MM.1S (cell line): ENCODE results near the gene ISY1.

Experiments used
- DNase-seq: peaks from one replicate; pipeline ENCODE4 v3.0.0-alpha.2; 2015
- H2AFZ ChIP-seq: fragments of 300-600 bp; sonication (generic); 2 replicates; pipeline ENCODE4 v1.6.0; 2016; ENCODE audit warnings: antibody characterized with exemption, low read length
- H3F3A ChIP-seq: fragments of 300-600 bp; sonication (generic); 2 replicates; pipeline ENCODE4 v1.6.1; 2016; ENCODE audit warnings: mild to moderate bottlenecking, antibody characterized with exemption, low read length, moderate library complexity, mixed read lengths; ENCODE audit not compliant: insufficient read depth
- H3K27ac ChIP-seq: fragments of 300-600 bp; sonication (generic); 2 replicates; pipeline ENCODE4 v1.5.1; 2016; ENCODE audit warnings: mild to moderate bottlenecking, low read length
- H3K27me3 ChIP-seq: fragments of 300-600 bp; sonication (generic); replicated peaks from 2 replicates; pipeline ENCODE4 v1.6.0; 2016; ENCODE audit warnings: low read length; ENCODE audit not compliant: insufficient read depth
- H3K36me3 ChIP-seq: fragments of 300-600 bp; sonication (generic); replicated peaks from 2 replicates; pipeline ENCODE4 v1.6.1; 2016; ENCODE audit warnings: mild to moderate bottlenecking, low read length, mixed read lengths; ENCODE audit not compliant: insufficient read depth
- H3K4me1 ChIP-seq: fragments of 300-600 bp; sonication (generic); 2 replicates; pipeline ENCODE4 v1.6.1; 2016; ENCODE audit warnings: low read length, mixed read lengths
- H3K4me2 ChIP-seq: fragments of 300-600 bp; sonication (generic); 2 replicates; pipeline ENCODE4 v1.6.0; 2016; ENCODE audit warnings: low read depth, low read length
- H3K4me3 ChIP-seq: fragments of 300-600 bp; sonication (generic); 2 replicates; pipeline ENCODE4 v1.5.1; 2016; ENCODE audit warnings: low read length, mixed read lengths
- H3K79me2 ChIP-seq: fragments of 300-600 bp; sonication (generic); 2 replicates; pipeline ENCODE4 v1.6.1; 2016; ENCODE audit warnings: mixed run types, low read length, mixed read lengths
- H3K9ac ChIP-seq: fragments of 300-600 bp; sonication (generic); 2 replicates; pipeline ENCODE4 v1.6.1; 2016; ENCODE audit warnings: low read length, mixed read lengths
- H3K9me2 ChIP-seq: fragments of 300-600 bp; sonication (generic); replicated peaks from 2 replicates; pipeline ENCODE4 v1.6.1; 2016; ENCODE audit warnings: mild to moderate bottlenecking, low read length, mixed read lengths; ENCODE audit not compliant: insufficient read depth
- H3K9me3 ChIP-seq: fragments of 300-600 bp; sonication (generic); replicated peaks from 2 replicates; pipeline ENCODE4 v1.6.1; 2016; ENCODE audit warnings: mild to moderate bottlenecking, low read length, mixed read lengths; ENCODE audit not compliant: insufficient read depth
- H4K20me1 ChIP-seq: fragments of 300-600 bp; sonication (generic); 2 replicates; pipeline ENCODE4 v1.6.1; 2016; ENCODE audit warnings: mild to moderate bottlenecking, low read length, moderate library complexity, mixed read lengths; ENCODE audit not compliant: insufficient read depth
- CTCF ChIP-seq: fragments of 300-600 bp; sonication (generic); IDR thresholded peaks from 2 replicates; pipeline ENCODE4 v1.5.1; 2016; ENCODE audit warnings: antibody characterized with exemption, low read length, mixed read lengths
- EZH2 ChIP-seq: fragments of 300-600 bp; sonication (generic); optimal IDR thresholded peaks from 2 replicates; pipeline ENCODE3; 2017; ENCODE audit warnings: low read depth, mild to moderate bottlenecking, antibody characterized with exemption, low read length, mixed read lengths
- EZH2phosphoT487 ChIP-seq: fragments of 300-600 bp; sonication (generic); IDR thresholded peaks from 2 replicates; pipeline ENCODE4 v1.6.1; 2018; ENCODE audit warnings: antibody characterized with exemption, low read length

The ISY1 gene

GRCh38 chr3:129204473-129204872 is 43.6 kb upstream of the ISY1 start:
- no peak for DNase-seq
- H4K20me1 ChIP-seq, result no peaks in the 10 kb centered on the region
- no peaks in the 10 kb centered on the region for H3K36me3 ChIP-seq
- H3K9me3 ChIP-seq, result no peaks in the 10 kb centered on the region
- no peak overlapping the region for H3K4me3 ChIP-seq
- H3K27ac ChIP-seq, result no peak overlapping the region
- no peak for TF ChIP-seq CTCF
- no peak for TF ChIP-seq EZH2phosphoT487
- TF ChIP-seq EZH2, result no peak
- H3K79me2 ChIP-seq, result no peaks in the 10 kb centered on the region
- H3K27me3 ChIP-seq, result no peaks in the 10 kb centered on the region
- no peaks in the 10 kb centered on the region for H3K4me1 ChIP-seq
- H3K4me2 ChIP-seq, result no peak overlapping the region
- no peaks in the 10 kb centered on the region for H3F3A ChIP-seq
- H3K9ac ChIP-seq, result no peak overlapping the region
- H3K9me2 ChIP-seq, result no peaks in the 10 kb centered on the region
- H2AFZ ChIP-seq, result no peak overlapping the region

GRCh38 chr3:129199366-129199765 is 38.5 kb upstream of the ISY1 start:
- peaks cover 10% of the 10 kb centered on the region for H3F3A ChIP-seq
- no peaks in the 10 kb centered on the region for H3K9me2 ChIP-seq
- no peak overlapping the region for H3K9ac ChIP-seq
- no peaks in the 10 kb centered on the region for H3K36me3 ChIP-seq
- H3K79me2 ChIP-seq, result no peaks in the 10 kb centered on the region
- H3K27me3 ChIP-seq, result no peaks in the 10 kb centered on the region
- H3K4me1 ChIP-seq, result peaks cover 26% of the 10 kb centered on the region
- DNase-seq, result no peak
- no peak overlapping the region for H3K27ac ChIP-seq
- H2AFZ ChIP-seq, result no peak overlapping the region
- H3K4me3 ChIP-seq, result no peak overlapping the region
- no peaks in the 10 kb centered on the region for H4K20me1 ChIP-seq
- no peaks in the 10 kb centered on the region for H3K9me3 ChIP-seq
- H3K4me2 ChIP-seq, result no peak overlapping the region
- TF ChIP-seq EZH2phosphoT487 (no peak), CTCF (no peak), EZH2 (no peak)

GRCh38 chr3:129197321-129197720 is 36.5 kb upstream of the ISY1 start:
- Histone ChIP-seq H4K20me1 (no peaks in the 10 kb centered on the region), H2AFZ (no peak overlapping the region), H3K4me1 (peaks cover 26% of the 10 kb centered on the region), H3K36me3 (no peaks in the 10 kb centered on the region), H3K9ac (no peak overlapping the region), H3K9me3 (no peaks in the 10 kb centered on the region), H3K27me3 (no peaks in the 10 kb centered on the region), H3K4me2 (peak overlapping the region; percentile 15; the same call in 1 of the 2 replicates), H3K79me2 (no peaks in the 10 kb centered on the region), H3F3A (peaks cover 10% of the 10 kb centered on the region), H3K4me3 (no peak overlapping the region), H3K27ac (no peak overlapping the region), H3K9me2 (no peaks in the 10 kb centered on the region)
- DNase-seq, result no peak
- TF ChIP-seq EZH2 (no peak), EZH2phosphoT487 (no peak), CTCF (no peak)
